ENCODE data around the gene KPNA4. TPM values are rescaled to one million over a fixed set of nuclear protein-coding genes. Genes with fewer than 3 reads are reported as not detected.

The KPNA4 gene
- total and polyA plus RNA-seq, 12 donors = 21.6 to 190 (median 134) TPM

DNA sequence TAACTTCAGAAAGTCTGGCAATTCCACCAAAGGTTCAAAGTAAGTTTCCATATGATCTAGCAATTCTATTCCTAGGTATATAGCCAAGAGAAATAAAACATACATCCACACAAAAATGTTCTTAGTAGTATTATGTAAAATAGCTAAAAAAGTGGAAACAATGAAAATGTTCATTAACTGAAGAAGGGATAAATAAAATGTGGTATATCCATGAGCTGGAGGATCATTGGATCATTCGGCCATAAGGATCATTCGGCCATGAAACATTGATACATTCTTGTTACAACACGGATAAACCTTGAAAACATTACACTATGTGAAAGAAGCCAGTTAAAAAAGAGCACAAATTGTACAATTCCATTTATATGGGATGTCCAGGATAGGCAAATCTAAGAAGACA lies 2.4 kb downstream of the KPNA4 start:
- Histone ChIP-seq H3K36me3 (peaks cover 0 to 3% (median 0%) of the 10 kb centered on the region in 9 donors), H3K4me1 (peaks cover 0 to 79% (median 73%) of the 10 kb centered on the region in 9 donors), H3K9me3 (no peaks in the 10 kb centered on the region), H3K27me3 (no peaks in the 10 kb centered on the region), H3K4me3 (peak overlapping the region in 6 of 10 donors; percentile 62 to 90 (median 78)), H3K27ac (no peak overlapping the region)
- TF ChIP-seq, protein P1, sequence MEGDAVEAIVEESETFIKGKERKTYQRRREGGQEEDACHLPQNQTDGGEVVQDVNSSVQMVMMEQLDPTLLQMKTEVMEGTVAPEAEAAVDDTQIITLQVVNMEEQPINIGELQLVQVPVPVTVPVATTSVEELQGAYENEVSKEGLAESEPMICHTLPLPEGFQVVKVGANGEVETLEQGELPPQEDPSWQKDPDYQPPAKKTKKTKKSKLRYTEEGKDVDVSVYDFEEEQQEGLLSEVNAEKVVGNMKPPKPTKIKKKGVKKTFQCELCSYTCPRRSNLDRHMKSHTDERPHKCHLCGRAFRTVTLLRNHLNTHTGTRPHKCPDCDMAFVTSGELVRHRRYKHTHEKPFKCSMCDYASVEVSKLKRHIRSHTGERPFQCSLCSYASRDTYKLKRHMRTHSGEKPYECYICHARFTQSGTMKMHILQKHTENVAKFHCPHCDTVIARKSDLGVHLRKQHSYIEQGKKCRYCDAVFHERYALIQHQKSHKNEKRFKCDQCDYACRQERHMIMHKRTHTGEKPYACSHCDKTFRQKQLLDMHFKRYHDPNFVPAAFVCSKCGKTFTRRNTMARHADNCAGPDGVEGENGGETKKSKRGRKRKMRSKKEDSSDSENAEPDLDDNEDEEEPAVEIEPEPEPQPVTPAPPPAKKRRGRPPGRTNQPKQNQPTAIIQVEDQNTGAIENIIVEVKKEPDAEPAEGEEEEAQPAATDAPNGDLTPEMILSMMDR (IDR thresholded peaks at IDR 0.05) = no peak
- intact Hi-C loops (cut with DNase I) = loop anchor here in 3 of 10 donors (10.0 kb wide), 1 partner anchor 192 kb away; the partner anchor contains the start of gene PPM1L (in 3 of the 3)
- WGBS, 2 donors = 87 to 88% methylated on average over 3 of the region's 3 CpGs
- DNase-seq = no peak
- no peak for ATAC-seq

DNA sequence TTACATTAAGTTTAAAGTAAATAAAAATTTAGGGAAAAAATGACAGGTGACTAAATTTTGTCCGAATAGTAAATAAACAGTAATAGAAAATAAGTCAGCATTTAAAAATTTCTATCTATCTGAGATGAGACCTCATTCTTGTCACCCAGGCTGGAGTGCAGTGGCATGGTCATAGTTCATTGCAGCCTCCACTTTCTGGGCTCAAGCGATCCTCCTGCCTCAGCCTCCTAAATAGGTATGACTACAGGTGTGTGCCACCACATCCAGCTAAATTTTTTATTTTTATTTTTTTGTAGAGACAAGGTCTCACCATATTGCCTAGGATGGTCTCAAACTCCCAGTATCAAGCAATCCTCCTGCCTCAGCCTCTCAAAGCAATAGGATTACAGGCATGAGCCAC lies 7.8 kb downstream of the KPNA4 start:
- 96 to 98% methylated on average over 2 of the region's 2 CpGs for WGBS, 2 donors
- TF ChIP-seq, protein P1 (IDR thresholded peaks at IDR 0.05) = no peak
- Histone ChIP-seq H3K36me3 (peaks cover 0 to 2% (median 0%) of the 10 kb centered on the region in 9 donors), H3K27ac (no peak overlapping the region), H3K9me3 (no peaks in the 10 kb centered on the region), H3K27me3 (no peaks in the 10 kb centered on the region), H3K4me1 (peaks cover 3 to 90% (median 71%) of the 10 kb centered on the region in 9 donors), H3K4me3 (no peak overlapping the region)
- ATAC-seq (no peak), DNase-seq (no peak)
- intact Hi-C loops (cut with DNase I) = no loop called here

DNA sequence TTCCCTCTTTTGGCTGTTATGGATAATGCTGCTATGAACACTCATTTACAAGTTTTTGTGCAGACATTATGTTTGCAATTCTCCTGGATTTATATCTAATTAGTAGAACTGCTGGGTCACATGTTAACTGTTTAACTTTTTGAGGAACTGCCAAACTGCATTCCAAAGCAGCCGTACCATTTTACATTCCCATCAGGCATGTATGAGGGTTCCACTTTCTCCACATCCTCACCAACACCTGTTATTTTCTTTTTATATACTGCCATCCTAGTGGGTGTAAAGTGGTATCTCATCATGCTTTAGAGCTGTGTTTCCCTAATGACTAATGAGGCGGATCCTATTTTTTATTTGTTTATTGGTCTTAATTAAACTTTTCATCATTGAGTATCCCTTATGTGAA lies 9.2 kb downstream of the KPNA4 start:
- H3K4me3 ChIP-seq = no peak overlapping the region
- WGBS, 2 donors = 71 to 82% methylated on average over 2 of the region's 2 CpGs
- intact Hi-C loops (cut with DNase I) = no loop called here
- ATAC-seq (no peak), DNase-seq (no peak)
- H3K27me3 ChIP-seq = no peaks in the 10 kb centered on the region
- TF ChIP-seq, protein P1 (IDR thresholded peaks at IDR 0.05) = no peak
- H3K36me3 ChIP-seq = no peaks in the 10 kb centered on the region
- peaks cover 3 to 79% (median 60%) of the 10 kb centered on the region in 9 donors for H3K4me1 ChIP-seq
- no peak overlapping the region for H3K27ac ChIP-seq
- H3K9me3 ChIP-seq = peaks cover 0 to 1% (median 0%) of the 10 kb centered on the region in 11 donors

DNA sequence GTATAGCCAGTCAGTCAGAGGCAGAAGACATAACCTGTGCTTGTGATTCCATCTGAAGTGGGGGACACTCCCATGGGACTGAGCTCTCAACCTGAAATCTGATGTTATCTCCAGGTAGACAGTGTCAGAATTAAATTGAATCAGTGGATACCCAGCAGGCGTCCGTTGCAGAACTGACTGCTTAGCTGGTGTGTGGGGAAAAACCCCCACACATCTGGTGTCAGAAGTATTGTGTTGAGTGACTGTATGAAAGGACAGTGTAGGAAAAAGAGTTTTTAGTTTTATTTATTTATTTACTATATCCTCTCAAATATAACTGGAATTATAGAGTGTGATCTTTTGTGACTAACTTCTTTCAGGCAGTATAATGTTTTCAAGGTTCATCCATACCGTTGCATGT lies 10.4 kb downstream of the KPNA4 start:
- TF ChIP-seq, protein P1 (IDR thresholded peaks at IDR 0.05) = no peak
- Histone ChIP-seq H3K9me3 (peaks cover 0 to 11% (median 0%) of the 10 kb centered on the region in 11 donors), H3K4me1 (peaks cover 3 to 67% (median 48%) of the 10 kb centered on the region in 9 donors), H3K27me3 (no peaks in the 10 kb centered on the region), H3K36me3 (peaks cover 0 to 8% (median 0%) of the 10 kb centered on the region in 9 donors), H3K4me3 (no peak overlapping the region), H3K27ac (no peak overlapping the region)
- intact Hi-C loops (cut with DNase I) = no loop called here
- ATAC-seq (no peak), DNase-seq (no peak)
- 89 to 94% methylated on average over 3 of the region's 3 CpGs for WGBS, 2 donors

Measured in heart right ventricle (tissue), 16 donors.